Non-pigmented ciliary epithelial cell (primary cell): Measurements from ENCODE around the gene NR6A1.

Source experiments
- DNase-seq: peaks from one replicate; pipeline ENCODE4 v3.0.0-alpha.2; 2010; ENCODE audit warnings: low read depth

The NR6A1 gene

DNA sequence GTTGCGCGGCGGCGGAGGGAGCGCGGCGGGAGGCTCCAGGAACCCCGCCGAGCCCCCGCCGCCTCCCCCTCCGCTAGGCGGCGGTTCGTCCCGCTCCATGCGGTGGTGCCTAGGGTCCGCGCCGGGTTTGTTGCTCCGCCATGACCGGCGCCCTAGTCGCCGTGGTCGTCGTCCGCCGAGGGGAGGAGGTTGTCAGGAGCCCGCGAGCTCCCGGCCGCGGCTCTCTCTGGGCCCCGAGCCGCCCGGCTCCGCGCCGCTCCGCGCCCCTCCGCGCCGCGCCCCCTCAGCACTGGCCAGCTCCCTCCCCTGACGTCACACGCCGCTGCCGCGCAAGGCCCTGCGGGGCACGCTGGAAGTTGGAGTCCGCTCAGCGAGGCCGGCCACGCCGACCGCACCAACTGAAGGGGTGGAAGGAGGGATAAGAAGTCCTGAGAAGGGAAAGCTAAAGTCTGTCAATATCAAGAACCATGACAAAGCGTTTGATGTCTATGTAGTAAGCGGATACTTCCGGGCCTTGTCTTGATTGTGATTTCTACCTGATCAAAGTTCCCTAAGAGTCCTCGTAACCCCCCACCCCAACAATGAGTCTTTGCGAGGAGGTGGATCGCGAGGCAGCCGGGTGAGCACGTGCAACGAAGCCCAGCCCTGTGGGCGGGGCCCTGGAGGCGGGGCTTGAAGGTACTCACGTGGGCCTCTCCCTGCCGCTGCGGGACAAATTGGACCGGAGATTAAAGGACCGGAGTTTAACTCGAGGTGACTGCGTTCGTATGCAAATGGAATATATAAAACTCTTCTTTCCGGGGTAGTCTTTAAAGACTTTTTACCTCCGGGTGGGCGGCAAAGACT lies at the start of gene NR6A1:
NR6A1 (minus strand) TSS at position 291 of the 846 bp plus-strand sequence.
- DNase-seq = peak; percentile 70

DNA sequence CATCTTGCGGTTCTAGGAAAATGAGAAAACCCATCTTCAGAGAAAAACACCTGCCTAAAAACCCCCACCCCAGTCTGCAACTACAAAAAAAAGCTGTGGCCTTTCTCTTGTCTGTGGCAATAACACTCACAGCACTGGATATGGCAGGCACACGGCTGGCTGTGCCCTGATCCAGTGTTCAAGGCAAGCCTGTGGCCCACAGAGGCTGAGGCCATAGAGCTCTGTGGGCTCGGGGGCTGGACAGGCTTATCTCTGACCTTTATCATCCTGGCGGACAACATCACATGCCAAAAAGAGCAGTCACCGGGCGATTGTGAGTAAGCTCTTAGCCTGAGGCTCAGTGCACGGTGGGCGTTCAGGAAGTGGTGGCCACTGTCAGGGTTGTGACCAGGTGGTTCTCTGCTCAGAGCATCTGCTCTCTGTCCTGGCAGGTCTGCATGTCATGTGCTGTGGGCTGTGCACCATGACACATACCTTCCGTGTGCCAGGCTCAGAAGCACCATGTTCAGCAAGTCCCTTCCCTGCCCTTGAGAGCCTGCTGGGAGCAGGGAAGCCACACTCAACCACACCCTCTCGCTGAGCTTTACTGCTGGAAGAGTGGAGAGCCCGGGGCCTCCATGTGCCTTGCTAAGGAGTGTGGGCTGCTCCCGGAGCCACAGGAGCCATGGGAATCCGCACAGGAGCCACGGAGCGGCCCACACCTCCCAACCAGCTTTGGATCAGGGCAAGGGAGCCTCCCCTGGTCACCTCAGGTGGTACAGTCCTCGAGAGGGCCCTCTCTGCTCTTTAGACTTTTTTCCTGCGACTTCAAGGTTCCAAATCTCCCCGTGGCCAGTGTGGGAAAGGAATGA lies 47.5 kb upstream of the NR6A1 start:
- peak; percentile 48 for DNase-seq

DNA sequence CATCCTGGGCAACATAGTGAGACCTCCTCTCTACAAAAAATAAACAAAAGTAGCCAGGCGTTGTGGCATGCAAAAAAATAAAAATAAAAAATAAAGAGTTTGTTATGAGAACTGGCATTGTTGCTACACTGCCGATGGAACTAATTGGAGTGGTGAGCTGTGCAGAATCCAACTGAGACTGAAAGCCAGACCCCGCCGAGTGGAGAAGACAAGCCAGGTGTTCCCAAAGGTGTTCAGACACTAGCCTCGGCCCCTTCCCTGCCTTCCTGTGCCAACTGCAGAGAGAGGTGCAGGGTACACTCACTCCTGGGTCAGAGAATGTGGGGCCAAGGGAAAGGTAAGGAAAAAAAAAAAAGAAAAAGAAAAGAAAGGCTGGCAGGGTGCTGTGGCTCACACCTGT lies 44.5 kb upstream of the NR6A1 start:
- DNase-seq = no peak

- DNase-seq = no peak
These were observed 43.0 kb upstream of the NR6A1 start for GRCh38 chr9:124814164-124814535.

DNA sequence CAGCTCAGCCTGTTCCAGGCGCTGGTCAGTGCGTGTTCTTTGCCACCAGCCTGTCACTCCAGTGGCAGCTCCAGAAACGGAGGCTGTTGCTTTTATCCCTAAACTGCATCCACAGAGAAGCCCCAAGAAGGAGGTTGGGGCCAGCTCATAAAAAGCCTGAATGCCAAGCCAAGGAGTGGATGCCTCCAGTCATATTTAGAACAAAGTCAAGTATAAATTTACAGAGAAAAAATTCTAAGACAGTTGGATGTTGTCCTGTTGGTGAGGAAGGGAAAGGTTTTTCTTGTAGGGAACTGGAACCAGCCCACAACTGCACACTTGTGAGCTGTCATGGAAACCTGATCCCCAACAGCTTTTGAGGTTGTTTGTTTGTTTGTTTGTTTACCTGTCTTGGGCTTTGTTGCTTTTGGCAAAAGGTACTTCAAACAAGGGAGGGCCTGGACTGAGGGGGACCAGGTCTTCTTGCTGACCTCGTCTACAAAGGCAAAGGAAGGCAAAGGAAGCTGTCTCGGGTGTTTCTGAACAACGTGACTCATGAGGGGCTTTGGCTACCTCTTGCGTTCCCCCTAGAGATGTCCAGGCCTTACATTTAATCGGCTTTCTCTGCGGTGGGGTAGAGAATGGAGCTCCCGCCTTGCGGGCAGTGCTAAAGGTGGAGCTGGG lies 42.5 kb upstream of the NR6A1 start:
- no peak for DNase-seq

GRCh38 chr9:124813041-124813440 lies 41.9 kb upstream of the NR6A1 start:
- no peak for DNase-seq

DNA sequence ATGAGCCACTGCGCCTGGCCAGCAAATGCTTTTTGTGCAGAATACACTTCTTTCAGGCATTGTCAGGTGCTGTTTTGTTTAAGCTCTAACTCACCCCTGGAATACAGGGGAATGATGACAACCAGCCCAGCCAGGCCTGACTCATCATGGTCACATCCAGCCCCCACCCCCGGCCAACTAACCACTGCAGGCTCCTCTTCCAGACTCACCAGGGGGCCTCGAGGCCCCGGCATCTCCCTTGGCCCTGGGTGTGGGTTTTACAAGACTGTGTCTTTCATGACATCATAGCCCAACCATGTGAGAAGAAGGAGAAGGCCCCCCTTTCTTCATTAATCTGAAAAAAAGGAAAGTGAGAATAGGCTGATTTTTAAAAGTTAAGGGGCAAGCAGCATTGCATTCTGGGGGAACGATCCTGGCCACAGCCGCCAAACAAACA lies 41.3 kb upstream of the NR6A1 start:
- peak; percentile 99 for DNase-seq

GRCh38 chr9:124810663-124811355 lies 39.7 kb upstream of the NR6A1 start:
- peak; percentile 82 for DNase-seq

DNA sequence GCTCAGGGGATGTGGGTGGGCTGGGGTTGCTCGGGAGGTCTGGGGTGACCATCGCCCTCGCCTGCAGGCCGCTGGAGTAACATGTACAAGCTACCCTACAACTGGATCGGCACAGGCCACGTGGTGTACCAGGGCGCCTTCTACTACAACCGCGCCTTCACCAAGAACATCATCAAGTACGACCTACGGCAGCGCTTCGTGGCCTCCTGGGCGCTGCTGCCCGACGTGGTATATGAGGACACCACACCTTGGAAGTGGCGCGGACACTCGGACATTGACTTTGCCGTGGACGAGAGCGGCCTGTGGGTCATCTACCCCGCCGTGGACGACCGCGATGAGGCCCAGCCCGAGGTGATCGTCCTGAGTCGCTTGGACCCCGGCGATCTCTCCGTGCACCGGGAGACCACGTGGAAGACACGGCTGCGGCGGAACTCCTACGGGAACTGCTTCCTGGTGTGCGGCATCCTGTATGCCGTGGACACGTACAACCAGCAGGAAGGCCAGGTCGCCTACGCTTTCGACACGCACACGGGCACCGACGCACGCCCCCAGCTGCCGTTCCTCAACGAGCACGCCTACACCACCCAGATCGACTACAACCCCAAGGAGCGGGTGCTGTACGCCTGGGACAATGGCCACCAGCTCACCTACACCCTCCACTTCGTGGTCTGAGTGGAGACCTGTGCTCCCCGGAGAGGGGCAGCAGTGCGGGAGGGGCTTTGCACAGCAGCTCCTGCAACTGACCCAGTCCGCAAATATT lies 38.8 kb upstream of the NR6A1 start:
- DNase-seq = no peak

GRCh38 chr9:124809211-124809610 lies 38.1 kb upstream of the NR6A1 start:
- no peak for DNase-seq

- no peak for DNase-seq
These were observed 37.3 kb upstream of the NR6A1 start for GRCh38 chr9:124808246-124808956.

GRCh38 chr9:124805186-124805585 lies 34.1 kb upstream of the NR6A1 start:
- no peak for DNase-seq

DNA sequence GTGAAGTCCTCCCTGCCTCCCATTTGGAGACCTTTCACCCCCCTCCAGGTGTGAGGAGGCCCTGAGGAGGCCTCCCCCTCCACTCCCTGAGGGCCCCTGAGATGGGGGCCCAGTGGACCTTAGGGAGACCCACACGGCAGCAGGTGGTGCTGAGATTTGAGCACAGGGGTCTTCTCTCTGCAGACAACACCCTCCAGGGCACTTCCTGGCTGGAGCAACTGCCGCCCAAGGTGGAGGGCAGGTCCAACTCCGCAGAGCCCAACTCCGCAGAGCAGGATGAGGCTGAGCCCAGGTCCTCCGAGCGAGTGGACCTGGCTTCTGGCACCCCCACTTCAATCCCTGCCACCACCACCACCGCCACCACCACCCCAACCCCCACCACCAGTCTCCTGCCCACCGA lies 32.8 kb upstream of the NR6A1 start:
- no peak for DNase-seq

GRCh38 chr9:124802426-124802825 lies 31.3 kb upstream of the NR6A1 start:
- no peak for DNase-seq

- no peak for DNase-seq
These were observed 30.2 kb upstream of the NR6A1 start for GRCh38 chr9:124801356-124801755.

GRCh38 chr9:124800306-124801259 lies 29.5 kb upstream of the NR6A1 start:
- DNase-seq = no peak

DNA sequence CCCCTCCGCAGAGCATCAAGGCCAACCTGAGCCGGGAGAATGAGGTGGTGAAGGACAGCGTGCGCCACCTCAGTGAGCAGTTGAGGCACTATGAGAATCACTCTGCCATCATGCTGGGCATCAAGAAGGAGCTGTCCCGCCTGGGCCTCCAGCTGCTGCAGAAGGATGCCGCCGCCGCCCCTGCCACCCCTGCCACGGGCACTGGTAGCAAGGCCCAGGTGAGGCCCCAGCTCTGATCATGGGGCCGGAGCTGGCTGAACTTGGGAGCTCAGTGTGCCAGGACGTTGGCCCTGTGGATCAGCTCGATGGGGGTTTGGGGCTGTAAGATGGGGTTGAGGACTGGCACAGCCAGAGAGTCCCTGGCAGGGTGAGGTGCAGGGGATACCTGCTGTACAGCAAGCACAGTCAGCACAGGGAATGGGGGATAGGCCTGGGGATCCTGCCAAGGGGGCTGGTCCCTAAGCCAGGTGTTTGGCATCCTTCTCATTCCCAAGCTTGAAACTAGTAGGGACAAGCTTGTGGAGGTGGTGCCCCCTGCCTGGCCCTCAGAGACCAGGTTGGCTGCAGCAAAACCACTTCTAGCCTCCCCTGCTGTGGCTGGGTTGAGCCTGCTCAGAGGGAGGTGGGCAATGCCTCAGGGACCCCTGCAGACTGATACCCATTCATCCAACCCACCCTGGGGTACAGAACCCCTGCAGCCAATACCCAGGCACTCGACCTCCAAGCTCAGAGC lies 28.3 kb upstream of the NR6A1 start:
- no peak for DNase-seq

GRCh38 chr9:124797343-124798103 lies 26.4 kb upstream of the NR6A1 start:
- no peak for DNase-seq
